Sigmoid colon (tissue), 4 donors: ENCODE data around the gene FCHSD2.

Source experiments
- POLR2A ChIP-seq, 2 donors: fragments of 450-650 bp; IDR thresholded peaks; one replicate each; pipeline ENCODE4 v1.6.1; 2016; ENCODE audit warnings: antibody characterized with exemption in 2 of 2, mild to moderate bottlenecking in 2 of 2, moderate library complexity in 2 of 2
- POLR2AphosphoS5 ChIP-seq, 4 donors: sonication (generic); formaldehyde crosslinking; IDR thresholded peaks; one replicate each; pipeline ENCODE4 v1.6.1; 2017; ENCODE audit warnings: antibody characterized with exemption in 4 of 4
- TF ChIP-seq, protein P1 (sequence below), 4 experiments: fragments of 450-650 bp in 3 of 4; fragments of 200-600 bp in 1 of 4; IDR thresholded peaks; one replicate each; pipeline ENCODE4 v1.5.1; 2016 to 2019; ENCODE audit warnings: antibody characterized with exemption in 4 of 4, mild to moderate bottlenecking in 3 of 4, moderate library complexity in 2 of 4

DNA sequence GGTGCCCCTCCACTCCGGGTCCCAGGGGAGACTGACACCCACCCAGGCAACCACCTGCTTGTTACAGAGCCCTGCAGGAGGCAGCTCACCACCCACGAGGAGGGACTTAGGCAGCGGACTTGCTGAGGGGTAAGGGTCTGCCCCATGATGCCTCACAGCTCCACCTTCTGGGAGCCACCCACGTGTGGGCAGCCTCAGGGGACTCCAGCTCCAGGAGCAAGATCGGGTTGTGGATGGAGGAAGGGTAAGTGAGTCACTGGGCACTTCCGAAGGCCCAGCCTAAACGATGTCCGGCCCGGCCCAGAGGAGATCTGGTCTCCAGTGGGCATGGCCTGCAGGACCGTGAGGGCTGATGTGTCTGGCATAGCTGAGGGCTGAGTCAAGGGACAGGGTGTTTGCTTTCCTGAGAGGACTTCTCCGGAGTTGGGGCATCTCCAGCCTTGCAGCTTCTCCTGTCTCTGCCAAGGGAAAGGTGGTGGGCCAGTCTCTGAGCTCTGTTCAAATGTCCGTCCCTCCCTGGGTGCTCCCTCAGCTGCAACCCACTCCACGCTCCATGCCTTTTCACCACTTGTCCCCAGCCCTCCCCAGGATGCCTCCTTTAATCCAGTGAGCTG, 43.7 kb upstream of the FCHSD2 start:
- no peak for TF ChIP-seq POLR2AphosphoS5 (IDR thresholded peaks at IDR 0.05)
- TF ChIP-seq, protein P1, sequence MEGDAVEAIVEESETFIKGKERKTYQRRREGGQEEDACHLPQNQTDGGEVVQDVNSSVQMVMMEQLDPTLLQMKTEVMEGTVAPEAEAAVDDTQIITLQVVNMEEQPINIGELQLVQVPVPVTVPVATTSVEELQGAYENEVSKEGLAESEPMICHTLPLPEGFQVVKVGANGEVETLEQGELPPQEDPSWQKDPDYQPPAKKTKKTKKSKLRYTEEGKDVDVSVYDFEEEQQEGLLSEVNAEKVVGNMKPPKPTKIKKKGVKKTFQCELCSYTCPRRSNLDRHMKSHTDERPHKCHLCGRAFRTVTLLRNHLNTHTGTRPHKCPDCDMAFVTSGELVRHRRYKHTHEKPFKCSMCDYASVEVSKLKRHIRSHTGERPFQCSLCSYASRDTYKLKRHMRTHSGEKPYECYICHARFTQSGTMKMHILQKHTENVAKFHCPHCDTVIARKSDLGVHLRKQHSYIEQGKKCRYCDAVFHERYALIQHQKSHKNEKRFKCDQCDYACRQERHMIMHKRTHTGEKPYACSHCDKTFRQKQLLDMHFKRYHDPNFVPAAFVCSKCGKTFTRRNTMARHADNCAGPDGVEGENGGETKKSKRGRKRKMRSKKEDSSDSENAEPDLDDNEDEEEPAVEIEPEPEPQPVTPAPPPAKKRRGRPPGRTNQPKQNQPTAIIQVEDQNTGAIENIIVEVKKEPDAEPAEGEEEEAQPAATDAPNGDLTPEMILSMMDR (IDR thresholded peaks at IDR 0.05), result no peak
- TF ChIP-seq POLR2A (IDR thresholded peaks at IDR 0.05), result no peak
